Vagina (tissue), 2 donors: Measurements from ENCODE around the gene ZBTB5.

Experiments
- CTCF ChIP-seq, 3 experiments: fragments of 450-650 bp in 2 of 3; fragments of 200-600 bp in 1 of 3; sonication (generic) in 1 of 3; IDR thresholded peaks; one replicate each; pipeline ENCODE4 v1.5.1; 2017 to 2019; ENCODE audit warnings: antibody characterized with exemption in 3 of 3, mild to moderate bottlenecking in 2 of 3, moderate library complexity in 2 of 3
- POLR2A ChIP-seq, 2 donors: fragments of 450-650 bp; IDR thresholded peaks; one replicate each; pipeline ENCODE4 v1.6.1; 2017; ENCODE audit warnings: antibody characterized with exemption in 2 of 2, mild to moderate bottlenecking in 2 of 2, moderate library complexity in 2 of 2
- POLR2AphosphoS5 ChIP-seq, 2 donors: sonication (generic); formaldehyde crosslinking; IDR thresholded peaks; one replicate each; pipeline ENCODE4 v1.9.0; 2017; ENCODE audit warnings: antibody characterized with exemption in 2 of 2, mild to moderate bottlenecking in 2 of 2, low read depth in 1 of 2; ENCODE audit not compliant: insufficient read depth in 1 of 2

- TF ChIP-seq CTCF (IDR thresholded peaks at IDR 0.05): no peak
- no peak for TF ChIP-seq POLR2AphosphoS5 (IDR thresholded peaks at IDR 0.05; ENCODE audit: insufficient read depth in 1 of 2, low read depth in 1 of 2)
- TF ChIP-seq POLR2A (IDR thresholded peaks at IDR 0.05): no peak
Measured at GRCh38 chr9:37413311-37413710, 51.9 kb downstream of the ZBTB5 start.
